ENCODE results near the gene AP4E1.

- TF ChIP-seq CTCF (IDR thresholded peaks at IDR 0.05), result no peak
- TF ChIP-seq POLR2A (IDR thresholded peaks at IDR 0.05), result no peak
Measured at GRCh38 chr15:50862553-50862952, 45.9 kb upstream of the AP4E1 start.
